GM12878 (cell line): ENCODE measurements around the gene NES. TPM values are rescaled to one million over a fixed set of nuclear protein-coding genes. Genes with fewer than 3 reads are reported as not detected.

Experiments
- ATAC-seq: fragments of 200-7000 bp; cut with Tn5 transposase; 3 replicates; pipeline ENCODE4 v1.9.1; 2020; ENCODE audit warnings: mild to moderate bottlenecking, moderate library complexity
- BruUV-seq: library from RNA; stranded (reverse); fragments of 400-500 nt; replicated peaks from 2 replicates; lab custom pipeline; 2021; lab: Mats Ljungman, UMichigan
- CTCF ChIA-PET: fragments of 300-600 bp; sonication (Branson Sonifier 250); formaldehyde crosslinking; extraction: SDS; loops from one replicate; lab custom pipeline; 2021; ENCODE audit warnings: inconsistent platforms; lab: Yijun Ruan, JAX
- POLR2A ChIA-PET: fragments of 350-600 bp; formaldehyde crosslinking; extraction: SDS; loops from one replicate; lab custom pipeline; 2021; ENCODE audit warnings: inconsistent platforms; lab: Charles Lee
- RAD21 ChIA-PET: fragments of 300-600 bp; sonication (Branson Sonifier 250); formaldehyde crosslinking; loops from one replicate; lab custom pipeline; 2023; ENCODE audit warnings: antibody characterized with exemption; ENCODE audit not compliant: unreplicated experiment; lab: Charles Lee
- SMC1A ChIA-PET: fragments of 300-600 bp; sonication (Branson Sonifier 250); formaldehyde crosslinking; loops from one replicate; lab custom pipeline; 2023; ENCODE audit not compliant: unreplicated experiment, uncharacterized antibody; lab: Charles Lee
- DNase-seq: peaks from one replicate; pipeline ENCODE4 v3.0.0-alpha.2; 2011; ENCODE audit warnings: low read depth, low spot score
- FAIRE-seq: peaks from 3 replicates; lab custom pipeline; 2011; peaks lifted over from hg19 to GRCh38; lab: Jason Lieb, UNC
- H2AFZ ChIP-seq: 2 replicates; pipeline ENCODE4 v1.6.0; 2011; ENCODE audit warnings: low read depth, low read length, control low read depth; ENCODE audit not compliant: control insufficient read depth
- H3K27ac ChIP-seq: 2 replicates; pipeline ENCODE4 v1.5.1; 2011; ENCODE audit warnings: control low read depth; ENCODE audit not compliant: control insufficient read depth, insufficient read depth
- H3K27me3 ChIP-seq, 2 experiments: replicated peaks in 1 of 2; 2 replicates each; pipeline versions ENCODE4 v1.6.0 to v1.6.1; 2011; ENCODE audit warnings: low read length in 1 of 2; ENCODE audit not compliant: control insufficient read depth in 2 of 2, insufficient read depth in 2 of 2
- H3K36me3 ChIP-seq, 2 experiments: 2 replicates each; pipeline ENCODE4 v1.5.1; 2011; ENCODE audit warnings: low read length in 1 of 2; ENCODE audit not compliant: control insufficient read depth in 2 of 2, insufficient read depth in 2 of 2
- H3K4me1 ChIP-seq: 2 replicates; pipeline ENCODE4 v1.6.1; 2011; ENCODE audit warnings: mild to moderate bottlenecking, low read length, moderate library complexity, mixed read lengths; ENCODE audit not compliant: control insufficient read depth, insufficient read depth
- H3K4me2 ChIP-seq: 2 replicates; pipeline ENCODE4 v1.6.0; 2011; ENCODE audit warnings: control low read depth; ENCODE audit not compliant: control insufficient read depth, insufficient read depth
- H3K4me3 ChIP-seq: fragments of 200-600 bp; sonication (generic); 2 replicates; pipeline ENCODE4 v1.5.1; 2016
- H3K79me2 ChIP-seq: 2 replicates; pipeline ENCODE4 v1.6.0; 2011; ENCODE audit warnings: low read length; ENCODE audit not compliant: control insufficient read depth, insufficient read depth
- H3K9ac ChIP-seq: 2 replicates; pipeline ENCODE4 v1.8.0; 2011; ENCODE audit warnings: low read length, control low read depth, mixed read lengths; ENCODE audit not compliant: control insufficient read depth, insufficient read depth
- H3K9me3 ChIP-seq: replicated peaks from 3 replicates; pipeline ENCODE4 v1.5.1; 2011; ENCODE audit warnings: mild to moderate bottlenecking, low read length; ENCODE audit not compliant: control insufficient read depth, insufficient read depth
- H4K20me1 ChIP-seq: 2 replicates; pipeline ENCODE4 v1.6.0; 2011; ENCODE audit not compliant: control insufficient read depth, insufficient read depth
- ATF3 ChIP-seq: IDR thresholded peaks from 2 replicates; pipeline ENCODE4 v1.6.1; 2011; ENCODE audit warnings: low read depth, mild to moderate bottlenecking, low read length, moderate library complexity, borderline replicate concordance; ENCODE audit errors: extremely low read depth
- ELK1 ChIP-seq: IDR thresholded peaks from 2 replicates; pipeline ENCODE4 v1.6.1; 2012; ENCODE audit warnings: low read depth, low read length, improper control_type of control experiment
- EP300 ChIP-seq, 2 experiments: fragments of 150-350 bp in 1 of 2; IDR thresholded peaks; 2 replicates each; pipeline ENCODE4 v1.6.1; 2011 to 2012; ENCODE audit warnings: low read depth in 2 of 2, low read length in 2 of 2, borderline replicate concordance in 1 of 2, improper control_type of control experiment in 1 of 2, inconsistent platforms in 1 of 2; ENCODE audit not compliant: control insufficient read depth in 1 of 2
- MYC ChIP-seq: IDR thresholded peaks from 2 replicates; pipeline ENCODE4 v1.6.1; 2011; ENCODE audit warnings: mild to moderate bottlenecking, low read length, moderate library complexity, inconsistent platforms; ENCODE audit not compliant: insufficient read depth, insufficient replicate concordance, insufficient read length, severe bottlenecking
- RB1 ChIP-seq: fragments of 450-650 bp; formaldehyde crosslinking; IDR thresholded peaks from 2 replicates; pipeline ENCODE4 v1.6.1; 2017; ENCODE audit warnings: mild to moderate bottlenecking, borderline replicate concordance
- ZBTB4 ChIP-seq: fragments of 450-650 bp; formaldehyde crosslinking; IDR thresholded peaks from 2 replicates; pipeline ENCODE4 v1.4.0; 2022; ENCODE audit warnings: mild to moderate bottlenecking, moderate library complexity
- ZNF207 ChIP-seq: fragments of 450-650 bp; IDR thresholded peaks from 2 replicates; pipeline ENCODE4 v1.6.1; 2014; ENCODE audit warnings: antibody characterized with exemption, mild to moderate bottlenecking, borderline replicate concordance
- ZNF274 ChIP-seq: IDR thresholded peaks from one replicate; pipeline ENCODE4 v1.8.0; 2011; ENCODE audit not compliant: insufficient read length, insufficient read depth
- WGBS: methylation state at CpG from one replicate; pipeline ENCODE4 v1.1.6; 2016; ENCODE audit warnings: low lambda C conversion rate; ENCODE audit not compliant: insufficient replicate concordance, insufficient coverage; ENCODE audit errors: missing lambda C conversion rate; 5-methylcytosine and 5-hydroxymethylcytosine counted together
- in situ Hi-C: fragments of 300-500 bp; cut with MboI; formaldehyde crosslinking; loops from 9 replicates; pipeline ENCODE4 v1.14.3; 2018; ENCODE audit warnings: mixed read lengths
- intact Hi-C: fragments of 100-400 bp; cut with micrococcal nuclease; formaldehyde crosslinking; loops from one replicate; pipeline ENCODE4 v1.14.2; 2022; ENCODE audit not compliant: unreplicated experiment
- polyA plus RNA-seq, 11 experiments: library from polyadenylated mRNA; depleted of rRNA in 4 of 11; unstranded in 6 of 11; stranded (reverse) in 5 of 11; fragments of >200 nt; fragmentation: Nextera tagmentation in 4 of 11; fragmentation: Illumina TruSeq in 1 of 11; extraction: Ambion mirVana in 4 of 11; extraction: Trizol in 1 of 11; gene quantifications; 1 replicate in 1 of 11; 2 replicates in 10 of 11; pipeline versions ENCODE4 v1.2.1 to v1.2.3, GENCODE V29; 2011 to 2016; ENCODE audit warnings: inconsistent platforms in 2 of 11, missing spikeins in 2 of 11, low read depth in 1 of 11
- total RNA-seq, 4 experiments: library from RNA; depleted of rRNA in 3 of 4; stranded (reverse); fragments of >200 nt in 3 of 4; fragmentation: Illumina TruSeq in 1 of 4; extraction: Trizol in 1 of 4; gene quantifications; 2 replicates each; pipeline versions ENCODE4 v1.2.1 to v1.2.3, GENCODE V29; 2013 to 2021

Gene NES
- total and polyA plus RNA-seq, 10 of the 15 experiments (the other 5 are each of a cell fraction or from before 2014, with no cell fraction given): under 0.01 to 0.15 (median 0.02) TPM; not detected in 4

GRCh38 chr1:156712626-156713025, 35.4 kb upstream of the NES start:
- H3K4me1 ChIP-seq: no peaks in the 10 kb centered on the region
- RAD21 ChIA-PET: interaction anchor here (1.8 kb wide), 1 partner anchor 14 kb away, joined by 8 read pairs; no protein-coding TSS in a partner anchor
- FAIRE-seq: no peak
- no peak overlapping the region for H2AFZ ChIP-seq
- H3K9ac ChIP-seq: no peak overlapping the region
- 75% methylated on average over 3 of the region's 3 CpGs for WGBS
- no peak for ATAC-seq
- SMC1A ChIA-PET: interaction anchor here (1.2 to 2.3 kb wide), 3 partner anchors 9 to 23 kb away, joined by 4 to 11 read pairs (median 4); no protein-coding TSS in a partner anchor
- in situ Hi-C loops (no loop called here), intact Hi-C loops (no loop called here)
- no peaks in the 10 kb centered on the region for H3K9me3 ChIP-seq
- POLR2A ChIA-PET: no interaction called here
- CTCF ChIA-PET: interaction anchor here (1.2 to 10.0 kb wide), 5 partner anchors 9 to 361 kb away, joined by 3 to 68 read pairs (median 5); no protein-coding TSS in a partner anchor
- H3K79me2 ChIP-seq: no peaks in the 10 kb centered on the region
- no peak for DNase-seq
- no peaks in the 10 kb centered on the region; a peak in 2 of 4 replicates for H3K36me3 ChIP-seq
- no peak overlapping the region for H3K4me3 ChIP-seq
- H4K20me1 ChIP-seq: no peaks in the 10 kb centered on the region
- no TSS peak for BruUV-seq
- no peak for TF ChIP-seq MYC
- H3K4me2 ChIP-seq: no peak overlapping the region
- H3K27me3 ChIP-seq: no peaks in the 10 kb centered on the region
- no peak overlapping the region for H3K27ac ChIP-seq

GRCh38 chr1:156711011-156711817, 34.0 kb upstream of the NES start:
- no peak for FAIRE-seq
- Histone ChIP-seq H3K4me3 (no peak overlapping the region), H2AFZ (no peak overlapping the region), H3K36me3 (no peaks in the 10 kb centered on the region; a peak in 2 of 4 replicates), H3K4me1 (no peaks in the 10 kb centered on the region), H4K20me1 (no peaks in the 10 kb centered on the region), H3K4me2 (no peak overlapping the region), H3K9ac (no peak overlapping the region), H3K9me3 (no peaks in the 10 kb centered on the region), H3K79me2 (no peaks in the 10 kb centered on the region), H3K27me3 (0 out of 4 replicates have a peak, but pooled peaks cover 0 to 2% of the 10 kb centered on the region in 2 experiments), H3K27ac (no peak overlapping the region)
- no peak for ATAC-seq
- no TSS peak for BruUV-seq
- POLR2A ChIA-PET: interaction anchor here (0.5 to 1.3 kb wide), 2 partner anchors 10 to 97 kb away, joined by 3 read pairs; no protein-coding TSS in a partner anchor
- SMC1A ChIA-PET: interaction anchor here (1.0 kb wide), 1 partner anchor 52 kb away, joined by 3 read pairs; no protein-coding TSS in a partner anchor
- CTCF ChIA-PET: interaction anchor here (1.2 to 10.0 kb wide), 6 partner anchors 10 to 363 kb away, joined by 3 to 68 read pairs (median 4); no protein-coding TSS in a partner anchor
- DNase-seq: no peak
- in situ Hi-C loops: no loop called here
- intact Hi-C loops: no loop called here
- RAD21 ChIA-PET: interaction anchor here (0.8 to 1.8 kb wide), 4 partner anchors 15 to 113 kb away, joined by 3 to 8 read pairs (median 4); no protein-coding TSS in a partner anchor
- 78% methylated on average over 9 of the region's 9 CpGs for WGBS
- TF ChIP-seq ZNF207: no peak
- TF ChIP-seq ELK1: no peak
- no peak for TF ChIP-seq EP300 (IDR thresholded peaks at IDR 0.05; ENCODE audit: borderline replicate concordance in 1 of 2, control insufficient read depth in 1 of 2, low read depth in 2 of 2, low read length in 2 of 2)
- TF ChIP-seq ZBTB4: no peak
- no peak for TF ChIP-seq ATF3
- no peak for TF ChIP-seq ZNF274
- TF ChIP-seq RB1: no peak
